H1 (cell line): ENCODE data around the gene OPHN1. TPM values are rescaled to one million over a fixed set of nuclear protein-coding genes. Genes with fewer than 3 reads are reported as not detected.

Source experiments
- CTCF ChIA-PET: fragments of 300-600 bp; sonication (Branson Sonifier 250); formaldehyde crosslinking; loops from one replicate; lab custom pipeline; 2021; ENCODE audit not compliant: partially characterized antibody; lab: Charles Lee
- POLR2A ChIA-PET: fragments of 300-600 bp; sonication (Branson Sonifier 250); formaldehyde crosslinking; loops from one replicate; lab custom pipeline; 2021; ENCODE audit warnings: inconsistent platforms; ENCODE audit not compliant: partially characterized antibody; lab: Charles Lee
- DNase-seq, 2 experiments: peaks; one replicate each; pipeline versions ENCODE4 v3.0.0 to v3.0.0-alpha.2; 2010 to 2022; ENCODE audit warnings: low spot score in 2 of 2, low read depth in 1 of 2, mixed read lengths in 1 of 2
- FAIRE-seq: peaks from 2 replicates; lab custom pipeline; 2011; peaks lifted over from hg19 to GRCh38; lab: Jason Lieb, UNC
- H2AFZ ChIP-seq: 2 replicates; pipeline ENCODE4 v1.8.1; 2012; ENCODE audit warnings: low read length, inconsistent platforms
- H2AK5ac ChIP-seq: 2 replicates; pipeline ENCODE4 v1.6.1; 2013; ENCODE audit warnings: low read depth, low read length
- H2BK120ac ChIP-seq: replicated peaks from 2 replicates; pipeline ENCODE3; 2013; ENCODE audit warnings: low read depth, low read length, inconsistent platforms
- H2BK12ac ChIP-seq: 2 replicates; pipeline ENCODE4 v1.6.1; 2013; ENCODE audit warnings: low read depth, low read length
- H2BK15ac ChIP-seq: 2 replicates; pipeline ENCODE4 v1.6.1; 2013; ENCODE audit warnings: low read length
- H2BK20ac ChIP-seq: 2 replicates; pipeline ENCODE4 v1.6.1; 2013; ENCODE audit warnings: low read length
- H2BK5ac ChIP-seq: 2 replicates; pipeline ENCODE4 v1.6.1; 2013; ENCODE audit warnings: low read depth, low read length
- H3K14ac ChIP-seq: 2 replicates; pipeline ENCODE4 v1.6.1; 2013; ENCODE audit warnings: inconsistent platforms; ENCODE audit not compliant: insufficient read length
- H3K18ac ChIP-seq: 2 replicates; pipeline ENCODE4 v1.6.1; 2013; ENCODE audit warnings: low read length; ENCODE audit errors: extremely low read depth
- H3K23ac ChIP-seq: 2 replicates; pipeline ENCODE4 v1.6.1; 2013; ENCODE audit warnings: inconsistent platforms; ENCODE audit not compliant: insufficient read length
- H3K23me2 ChIP-seq: 2 replicates; pipeline ENCODE4 v1.6.1; 2013; ENCODE audit warnings: low read depth, low read length
- H3K27ac ChIP-seq: 2 replicates; pipeline ENCODE4 v1.6.1; 2011; ENCODE audit warnings: low read depth, low read length, inconsistent platforms
- H3K27me3 ChIP-seq, 4 experiments: replicated peaks in 1 of 4; 1 replicate in 1 of 4; 2 replicates in 3 of 4; pipeline versions ENCODE4 v1.6.1 to v1.8.1; 2011 to 2013; ENCODE audit warnings: low read length in 3 of 4, mild to moderate bottlenecking in 3 of 4, inconsistent platforms in 2 of 4, mixed read lengths in 2 of 4, moderate library complexity in 1 of 4; ENCODE audit not compliant: control insufficient read depth in 3 of 4, insufficient read depth in 3 of 4; ENCODE audit errors: extremely low read depth in 1 of 4
- H3K36me3 ChIP-seq, 4 experiments: 2 replicates each; pipeline versions ENCODE4 v1.6.1 to v1.8.1; 2011 to 2013; ENCODE audit warnings: mild to moderate bottlenecking in 4 of 4, low read length in 3 of 4, moderate library complexity in 2 of 4, control low read depth in 1 of 4, inconsistent platforms in 1 of 4; ENCODE audit not compliant: insufficient read depth in 4 of 4, control insufficient read depth in 2 of 4
- H3K4ac ChIP-seq: replicated peaks from 2 replicates; pipeline ENCODE3; 2013; ENCODE audit warnings: low read length, low read depth, mixed read lengths, inconsistent platforms; ENCODE audit not compliant: insufficient read length
- H3K4me1 ChIP-seq, 4 experiments: replicated peaks in 1 of 4; 1 replicate in 1 of 4; 2 replicates in 3 of 4; pipeline versions ENCODE4 v1.6.1 to v1.8.1; 2011 to 2013; ENCODE audit warnings: low read length in 3 of 4, inconsistent platforms in 2 of 4, mixed read lengths in 1 of 4; ENCODE audit not compliant: insufficient read depth in 4 of 4, control insufficient read depth in 3 of 4
- H3K4me2 ChIP-seq, 2 experiments: 2 replicates each; pipeline versions ENCODE4 v1.6.1 to v1.8.1; 2011 to 2013; ENCODE audit warnings: low read depth in 2 of 2, low read length in 2 of 2, control low read depth in 1 of 2, inconsistent platforms in 1 of 2, mild to moderate bottlenecking in 1 of 2; ENCODE audit not compliant: insufficient read depth in 1 of 2
- H3K4me3 ChIP-seq, 4 experiments: fragments of 200-600, 300-600 bp in 1 of 4; sonication (generic), shearing (Covaris generic), sonication (Bioruptor Twin) in 1 of 4; 2 replicates each; pipeline versions ENCODE4 v1.5.1 to v1.8.1; 2011 to 2016; ENCODE audit warnings: low read length in 4 of 4, low read depth in 3 of 4, control low read depth in 2 of 4, inconsistent platforms in 2 of 4, mild to moderate bottlenecking in 2 of 4, mixed read lengths in 1 of 4, moderate library complexity in 1 of 4; ENCODE audit not compliant: insufficient read depth in 2 of 4; ENCODE audit errors: extremely low read depth in 1 of 4
- H3K56ac ChIP-seq: replicated peaks from 2 replicates; pipeline ENCODE3; 2013; ENCODE audit warnings: low read depth, mild to moderate bottlenecking, mixed read lengths, low read length, inconsistent platforms; ENCODE audit not compliant: insufficient read length
- H3K79me1 ChIP-seq: 2 replicates; pipeline ENCODE4 v1.6.1; 2013; ENCODE audit warnings: low read depth, low read length, control low read depth
- H3K79me2 ChIP-seq, 2 experiments: 2 replicates each; pipeline versions ENCODE4 v1.6.1 to v1.8.1; 2012 to 2013; ENCODE audit warnings: low read length in 2 of 2, mild to moderate bottlenecking in 2 of 2, inconsistent platforms in 1 of 2; ENCODE audit not compliant: insufficient read depth in 2 of 2, control insufficient read depth in 1 of 2
- H3K9ac ChIP-seq, 4 experiments: replicated peaks in 1 of 4; 1 replicate in 1 of 4; 2 replicates in 3 of 4; pipeline versions ENCODE4 v1.6.1 to v1.8.1; 2011 to 2013; ENCODE audit warnings: low read depth in 3 of 4, low read length in 3 of 4, control low read depth in 2 of 4, mild to moderate bottlenecking in 2 of 4, moderate library complexity in 2 of 4, inconsistent platforms in 1 of 4; ENCODE audit errors: extremely low read depth in 1 of 4
- H3K9me3 ChIP-seq, 2 experiments: 2 replicates each; pipeline versions ENCODE4 v1.6.1 to v1.8.1; 2012 to 2013; ENCODE audit warnings: mild to moderate bottlenecking in 2 of 2, moderate library complexity in 2 of 2, control low read depth in 1 of 2, inconsistent platforms in 1 of 2, low read depth in 1 of 2, low read length in 1 of 2, mixed read lengths in 1 of 2; ENCODE audit not compliant: insufficient read depth in 2 of 2
- H4K20me1 ChIP-seq, 2 experiments: replicated peaks in 1 of 2; 2 replicates each; pipeline versions ENCODE3 to v1.8.1; 2011 to 2013; ENCODE audit warnings: inconsistent platforms in 2 of 2, low read length in 2 of 2, mild to moderate bottlenecking in 1 of 2; ENCODE audit not compliant: insufficient read depth in 2 of 2, control insufficient read depth in 1 of 2
- H4K5ac ChIP-seq: 2 replicates; pipeline ENCODE4 v1.6.1; 2013; ENCODE audit warnings: low read length, low read depth, mixed read lengths, inconsistent platforms; ENCODE audit not compliant: insufficient read length
- H4K8ac ChIP-seq: 2 replicates; pipeline ENCODE4 v1.8.0; 2013; ENCODE audit warnings: mild to moderate bottlenecking, moderate library complexity, low read length, inconsistent platforms; ENCODE audit not compliant: insufficient read depth; ENCODE audit errors: extremely low read depth
- H4K91ac ChIP-seq: replicated peaks from 2 replicates; pipeline ENCODE3; 2013; ENCODE audit warnings: low read length, mixed read lengths, inconsistent platforms; ENCODE audit not compliant: insufficient read length
- MAX ChIP-seq: IDR thresholded peaks from 2 replicates; pipeline ENCODE4 v1.6.1; 2012; ENCODE audit warnings: inconsistent platforms
- POLR2AphosphoS5 ChIP-seq: IDR thresholded peaks from 2 replicates; pipeline ENCODE4 v1.6.1; 2011; ENCODE audit warnings: low read depth, low read length
- RBBP5 ChIP-seq: IDR thresholded peaks from 2 replicates; pipeline ENCODE4 v1.7.1; 2012; ENCODE audit warnings: low read depth, mild to moderate bottlenecking, inconsistent platforms, low read length, moderate library complexity, borderline replicate concordance
- RFX5 ChIP-seq: IDR thresholded peaks from 2 replicates; pipeline ENCODE4 v1.6.1; 2011; ENCODE audit warnings: low read depth, low read length, improper control_type of control experiment, borderline replicate concordance
- WGBS, 2 experiments: shearing (Covaris generic) in 1 of 2; methylation state at CpG; one replicate each; pipeline versions ENCODE4 v1.1.6 to v1.1.7; 2013 to 2015; ENCODE audit warnings: low lambda C conversion rate in 2 of 2, mixed read lengths in 2 of 2, inconsistent platforms in 1 of 2, low coverage in 1 of 2, missing lambda C conversion rate in 1 of 2; ENCODE audit not compliant: insufficient replicate concordance in 2 of 2, insufficient coverage in 1 of 2, insufficient read length in 1 of 2; ENCODE audit errors: extremely low coverage in 1 of 2, missing lambda C conversion rate in 1 of 2; 5-methylcytosine and 5-hydroxymethylcytosine counted together
- polyA plus RNA-seq, 7 experiments: library from polyadenylated mRNA; depleted of rRNA in 3 of 7; stranded (reverse) in 5 of 7; unstranded in 2 of 7; fragments of >200 nt in 5 of 7; fragments of 200-250 nt in 2 of 7; gene quantifications; 1 replicate in 5 of 7; 2 replicates in 1 of 7; 4 replicates in 1 of 7; pipeline versions ENCODE4 v1.2.1 to v1.2.3, GENCODE V29; 2011 to 2013; ENCODE audit warnings: missing spikeins in 2 of 7, mixed read lengths in 2 of 7
- total RNA-seq: library from RNA; stranded (reverse); fragmentation: NEBNext Ultra II Directional; extraction: Animal tissue kit (Norgen Biotek cat#: 25700); gene quantifications from 2 replicates; pipeline ENCODE4 v1.2.1, GENCODE V29; 2021

OPHN1 gene
- total and polyA plus RNA-seq, 2 of the 8 experiments (the other 6 are each of a cell fraction or from before 2014, with no cell fraction given): 1.2 to 3.5 TPM

- no peak for FAIRE-seq
- no peak overlapping the region for H2BK5ac ChIP-seq
- H2BK15ac ChIP-seq: no peak overlapping the region
- H3K9me3 ChIP-seq: no peaks in the 10 kb centered on the region
- WGBS, 2 experiments: 100% methylated on average over 1 of the region's 1 CpG; no CpG with 5 or more reads in 1 of the 2 experiments
- H3K79me1 ChIP-seq: no peaks in the 10 kb centered on the region
- no peak overlapping the region for H3K4me3 ChIP-seq
- no peaks in the 10 kb centered on the region for H3K4me1 ChIP-seq
- no peaks in the 10 kb centered on the region for H3K79me2 ChIP-seq
- no peaks in the 10 kb centered on the region for H3K23me2 ChIP-seq
- POLR2A ChIA-PET: no interaction called here
- no peak overlapping the region for H3K9ac ChIP-seq
- H3K4ac ChIP-seq: no peak overlapping the region
- no peak overlapping the region for H3K18ac ChIP-seq
- H2BK120ac ChIP-seq: no peak overlapping the region
- no peak for TF ChIP-seq MAX
- TF ChIP-seq RFX5: no peak
- no peak for TF ChIP-seq POLR2AphosphoS5
- no peak for TF ChIP-seq RBBP5
- H3K14ac ChIP-seq: no peak overlapping the region
- no peak overlapping the region for H3K27ac ChIP-seq
- no peak overlapping the region for H2BK20ac ChIP-seq
- no peaks in the 10 kb centered on the region for H3K36me3 ChIP-seq
- H4K20me1 ChIP-seq: no peaks in the 10 kb centered on the region
- H3K27me3 ChIP-seq: no peaks in the 10 kb centered on the region
- no peak overlapping the region for H3K56ac ChIP-seq
- H2BK12ac ChIP-seq: no peak overlapping the region
- H4K91ac ChIP-seq: no peak overlapping the region
- no peak overlapping the region for H3K23ac ChIP-seq
- H4K8ac ChIP-seq: no peak overlapping the region
- H2AK5ac ChIP-seq: no peak overlapping the region
- H4K5ac ChIP-seq: no peak overlapping the region
- no peak overlapping the region for H3K4me2 ChIP-seq
- H2AFZ ChIP-seq: no peak overlapping the region
- DNase-seq: no peak
- CTCF ChIA-PET: no interaction called here
These were observed 230.1 kb downstream of the OPHN1 start for GRCh38 chrX:68203211-68203610.
